HEK293 (cell line): ENCODE data around the gene STAM2.
A peak's percentile ranks its signal among the peaks of the same experiment; 100 is the strongest.

Experiments used
- CTCF ChIA-PET: fragments of 350-600 bp; formaldehyde crosslinking; extraction: SDS; loops from one replicate; lab custom pipeline; 2021; ENCODE audit warnings: antibody characterized with exemption; lab: Yijun Ruan, JAX
- POLR2A ChIA-PET: fragments of 300-600 bp; formaldehyde crosslinking; extraction: SDS; loops from one replicate; lab custom pipeline; 2020; ENCODE audit warnings: antibody characterized with exemption, inconsistent platforms; lab: Yijun Ruan, JAX
- H3K27ac ChIP-seq: fragments of 200-500 bp; sonication (Bioruptor generic); 2 replicates; pipeline ENCODE4 v1.5.1; 2014; ENCODE audit warnings: low read depth, low read length, control low read depth, inconsistent platforms; ENCODE audit errors: extremely low read depth
- H3K36me3 ChIP-seq, 2 experiments: fragments of 200-500 bp in 1 of 2; sonication (Bioruptor generic) in 1 of 2; 1 replicate in 1 of 2; 2 replicates in 1 of 2; pipeline ENCODE4 v1.5.1; 2014 to 2017; ENCODE audit warnings: inconsistent platforms in 2 of 2, low read length in 2 of 2; ENCODE audit not compliant: control insufficient read depth in 2 of 2, insufficient read depth in 1 of 2
- H3K4me1 ChIP-seq: fragments of 200-500 bp; sonication (Bioruptor generic); 2 replicates; pipeline ENCODE4 v1.5.1; 2014; ENCODE audit warnings: mild to moderate bottlenecking, low read length, inconsistent platforms; ENCODE audit not compliant: control insufficient read depth, insufficient read depth
- H3K4me3 ChIP-seq: 2 replicates; pipeline ENCODE4 v1.5.1; 2011; ENCODE audit warnings: low read depth, mild to moderate bottlenecking, control low read depth, low read length, moderate library complexity
- H3K9me3 ChIP-seq: fragments of 200-500 bp; sonication (Bioruptor generic); 2 replicates; pipeline ENCODE4 v1.5.1; 2014; ENCODE audit warnings: low read depth, low read length, inconsistent platforms; ENCODE audit not compliant: control insufficient read depth, insufficient read depth
- FEZF1 ChIP-seq: fragments of 450-650 bp; formaldehyde crosslinking; IDR thresholded peaks from 2 replicates; pipeline ENCODE4 v1.5.1; 2016; ENCODE audit warnings: missing biosample characterization, missing genetic modification characterization
- GLIS1 ChIP-seq: fragments of 450-650 bp; formaldehyde crosslinking; IDR thresholded peaks from 2 replicates; pipeline ENCODE4 v1.5.1; 2016; ENCODE audit warnings: missing biosample characterization, missing genetic modification characterization
- HOXC10 ChIP-seq: sonication (generic); formaldehyde crosslinking; IDR thresholded peaks from 2 replicates; pipeline ENCODE4 v1.8.1; 2023; ENCODE audit warnings: mild to moderate bottlenecking, missing genetic modification reagents
- HOXD13 ChIP-seq: sonication (generic); formaldehyde crosslinking; IDR thresholded peaks from 2 replicates; pipeline ENCODE4 v1.8.0; 2022; ENCODE audit warnings: missing genetic modification reagents, borderline replicate concordance
- SCRT2 ChIP-seq: fragments of 450-650 bp; formaldehyde crosslinking; IDR thresholded peaks from 2 replicates; pipeline ENCODE4 v1.5.1; 2016; ENCODE audit warnings: missing biosample characterization, missing genetic modification characterization
- TCF7L2 ChIP-seq: IDR thresholded peaks from 2 replicates; pipeline ENCODE4 v1.6.1; 2011; ENCODE audit warnings: low read depth, mild to moderate bottlenecking, inconsistent platforms, low read length, moderate library complexity, borderline replicate concordance
- ZBTB17 ChIP-seq: fragments of 450-650 bp; formaldehyde crosslinking; IDR thresholded peaks from 2 replicates; pipeline ENCODE4 v1.5.1; 2016; ENCODE audit warnings: missing biosample characterization, missing genetic modification characterization
- ZBTB7A ChIP-seq: fragments of 450-650 bp; formaldehyde crosslinking; IDR thresholded peaks from 2 replicates; pipeline ENCODE4 v1.5.1; 2016; ENCODE audit warnings: low read depth, missing biosample characterization, missing genetic modification characterization
- ZIC2 ChIP-seq: fragments of 450-650 bp; formaldehyde crosslinking; IDR thresholded peaks from 2 replicates; pipeline ENCODE4 v1.5.1; 2016; ENCODE audit warnings: missing biosample characterization, missing genetic modification characterization
- ZNF121 ChIP-seq: fragments of 450-650 bp; formaldehyde crosslinking; IDR thresholded peaks from 2 replicates; pipeline ENCODE4 v1.5.1; 2016; ENCODE audit warnings: missing biosample characterization, missing genetic modification characterization
- ZNF16 ChIP-seq: fragments of 450-650 bp; formaldehyde crosslinking; IDR thresholded peaks from 2 replicates; pipeline ENCODE4 v1.5.1; 2016; ENCODE audit warnings: low read depth, missing biosample characterization, missing genetic modification characterization
- ZNF174 ChIP-seq: fragments of 450-650 bp; formaldehyde crosslinking; IDR thresholded peaks from 2 replicates; pipeline ENCODE4 v1.5.0; 2017; ENCODE audit warnings: missing biosample characterization, mild to moderate bottlenecking, missing genetic modification characterization
- ZNF19 ChIP-seq: fragments of 450-650 bp; formaldehyde crosslinking; IDR thresholded peaks from 2 replicates; pipeline ENCODE4; 2016; ENCODE audit warnings: missing biosample characterization, missing genetic modification characterization, low read depth
- ZNF23 ChIP-seq: fragments of 450-650 bp; formaldehyde crosslinking; IDR thresholded peaks from 2 replicates; pipeline ENCODE4 v1.5.1; 2016; ENCODE audit warnings: missing biosample characterization, missing genetic modification characterization, borderline replicate concordance
- ZNF302 ChIP-seq: fragments of 450-650 bp; formaldehyde crosslinking; IDR thresholded peaks from 2 replicates; pipeline ENCODE4 v1.5.1; 2016; ENCODE audit warnings: missing biosample characterization, missing genetic modification characterization, low read depth
- ZNF530 ChIP-seq: fragments of 450-650 bp; formaldehyde crosslinking; IDR thresholded peaks from 2 replicates; pipeline ENCODE4 v1.5.1; 2016; ENCODE audit warnings: low read depth, missing biosample characterization, missing genetic modification characterization
- ZNF600 ChIP-seq: fragments of 450-650 bp; formaldehyde crosslinking; IDR thresholded peaks from 2 replicates; pipeline ENCODE4 v1.5.1; 2016; ENCODE audit warnings: missing biosample characterization, missing genetic modification characterization
- ZNF776 ChIP-seq: fragments of 450-650 bp; formaldehyde crosslinking; IDR thresholded peaks from 2 replicates; pipeline ENCODE4 v1.5.0; 2017; ENCODE audit warnings: missing biosample characterization, missing genetic modification characterization, borderline replicate concordance
- ZNF785 ChIP-seq: fragments of 450-650 bp; formaldehyde crosslinking; IDR thresholded peaks from 2 replicates; pipeline ENCODE4 v1.5.1; 2016; ENCODE audit warnings: missing biosample characterization, missing genetic modification characterization
- TF ChIP-seq, protein P1 (sequence below): fragments of 450-650 bp; formaldehyde crosslinking; IDR thresholded peaks from 2 replicates; pipeline ENCODE4 v1.5.1; 2016; ENCODE audit warnings: missing biosample characterization, missing genetic modification characterization
- TF ChIP-seq, protein P2 (sequence below): fragments of 450-650 bp; formaldehyde crosslinking; IDR thresholded peaks from 2 replicates; pipeline ENCODE4 v1.5.1; 2016; ENCODE audit warnings: missing biosample characterization, missing genetic modification characterization
- TF ChIP-seq, protein P3 (sequence below): fragments of 450-650 bp; formaldehyde crosslinking; IDR thresholded peaks from 2 replicates; pipeline ENCODE4 v1.5.1; 2016; ENCODE audit warnings: missing biosample characterization, missing genetic modification characterization
- TF ChIP-seq, protein P4 (sequence below): fragments of 450-650 bp; formaldehyde crosslinking; IDR thresholded peaks from 2 replicates; pipeline ENCODE4 v1.5.1; 2016; ENCODE audit warnings: missing biosample characterization, missing genetic modification characterization, low read depth

Gene STAM2

DNA sequence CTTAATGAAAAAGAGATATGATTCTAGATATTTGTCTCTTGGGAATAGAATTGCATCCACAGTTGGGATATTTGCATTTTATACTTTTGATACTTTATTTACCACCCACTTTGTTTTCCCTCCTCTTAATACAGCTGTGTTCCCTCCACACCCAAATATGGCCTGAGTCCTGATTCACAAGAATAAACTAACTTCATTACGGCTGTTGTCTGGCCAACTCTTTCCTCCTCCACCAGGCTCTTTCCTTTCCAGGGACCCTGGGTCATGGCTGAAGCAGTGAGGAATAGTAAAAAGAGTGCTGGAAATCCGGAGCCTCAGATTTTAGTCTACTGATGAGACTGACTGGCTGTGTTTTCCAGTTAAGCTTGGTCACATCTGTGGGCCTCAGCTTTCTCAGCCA is 48.4 kb upstream of the STAM2 start:
- Histone ChIP-seq H3K36me3 (no peaks in the 10 kb centered on the region), H3K27ac (no peak overlapping the region; the same call in 1 of the 2 replicates), H3K4me3 (no peak overlapping the region), H3K4me1 (peaks cover 15% of the 10 kb centered on the region), H3K9me3 (no peaks in the 10 kb centered on the region)
- ChIA-PET POLR2A (no interaction called here), CTCF (no interaction called here)
- no peak for TF ChIP-seq ZNF600 (tag by site-specific recombination)
- no peak for TF ChIP-seq ZNF19 (tag by site-specific recombination)
- no peak for TF ChIP-seq ZNF174 (tag by site-specific recombination)
- no peak for TF ChIP-seq ZNF776 (tag by site-specific recombination)
- TF ChIP-seq, protein P1, sequence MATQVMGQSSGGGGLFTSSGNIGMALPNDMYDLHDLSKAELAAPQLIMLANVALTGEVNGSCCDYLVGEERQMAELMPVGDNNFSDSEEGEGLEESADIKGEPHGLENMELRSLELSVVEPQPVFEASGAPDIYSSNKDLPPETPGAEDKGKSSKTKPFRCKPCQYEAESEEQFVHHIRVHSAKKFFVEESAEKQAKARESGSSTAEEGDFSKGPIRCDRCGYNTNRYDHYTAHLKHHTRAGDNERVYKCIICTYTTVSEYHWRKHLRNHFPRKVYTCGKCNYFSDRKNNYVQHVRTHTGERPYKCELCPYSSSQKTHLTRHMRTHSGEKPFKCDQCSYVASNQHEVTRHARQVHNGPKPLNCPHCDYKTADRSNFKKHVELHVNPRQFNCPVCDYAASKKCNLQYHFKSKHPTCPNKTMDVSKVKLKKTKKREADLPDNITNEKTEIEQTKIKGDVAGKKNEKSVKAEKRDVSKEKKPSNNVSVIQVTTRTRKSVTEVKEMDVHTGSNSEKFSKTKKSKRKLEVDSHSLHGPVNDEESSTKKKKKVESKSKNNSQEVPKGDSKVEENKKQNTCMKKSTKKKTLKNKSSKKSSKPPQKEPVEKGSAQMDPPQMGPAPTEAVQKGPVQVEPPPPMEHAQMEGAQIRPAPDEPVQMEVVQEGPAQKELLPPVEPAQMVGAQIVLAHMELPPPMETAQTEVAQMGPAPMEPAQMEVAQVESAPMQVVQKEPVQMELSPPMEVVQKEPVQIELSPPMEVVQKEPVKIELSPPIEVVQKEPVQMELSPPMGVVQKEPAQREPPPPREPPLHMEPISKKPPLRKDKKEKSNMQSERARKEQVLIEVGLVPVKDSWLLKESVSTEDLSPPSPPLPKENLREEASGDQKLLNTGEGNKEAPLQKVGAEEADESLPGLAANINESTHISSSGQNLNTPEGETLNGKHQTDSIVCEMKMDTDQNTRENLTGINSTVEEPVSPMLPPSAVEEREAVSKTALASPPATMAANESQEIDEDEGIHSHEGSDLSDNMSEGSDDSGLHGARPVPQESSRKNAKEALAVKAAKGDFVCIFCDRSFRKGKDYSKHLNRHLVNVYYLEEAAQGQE (tag by site-specific recombination), result no peak
- no peak for TF ChIP-seq SCRT2 (tag by site-specific recombination)
- TF ChIP-seq ZNF23 (tag by site-specific recombination), result no peak
- TF ChIP-seq TCF7L2, result no peak
- no peak for TF ChIP-seq ZNF121 (tag by site-specific recombination)
- TF ChIP-seq HOXC10 (CRISPR knock-in tag), result no peak
- TF ChIP-seq ZNF302 (tag by site-specific recombination), result no peak
- no peak for TF ChIP-seq ZNF16 (tag by site-specific recombination)
- no peak for TF ChIP-seq ZBTB7A (tag by site-specific recombination)
- no peak for TF ChIP-seq ZNF530 (tag by site-specific recombination)

DNA sequence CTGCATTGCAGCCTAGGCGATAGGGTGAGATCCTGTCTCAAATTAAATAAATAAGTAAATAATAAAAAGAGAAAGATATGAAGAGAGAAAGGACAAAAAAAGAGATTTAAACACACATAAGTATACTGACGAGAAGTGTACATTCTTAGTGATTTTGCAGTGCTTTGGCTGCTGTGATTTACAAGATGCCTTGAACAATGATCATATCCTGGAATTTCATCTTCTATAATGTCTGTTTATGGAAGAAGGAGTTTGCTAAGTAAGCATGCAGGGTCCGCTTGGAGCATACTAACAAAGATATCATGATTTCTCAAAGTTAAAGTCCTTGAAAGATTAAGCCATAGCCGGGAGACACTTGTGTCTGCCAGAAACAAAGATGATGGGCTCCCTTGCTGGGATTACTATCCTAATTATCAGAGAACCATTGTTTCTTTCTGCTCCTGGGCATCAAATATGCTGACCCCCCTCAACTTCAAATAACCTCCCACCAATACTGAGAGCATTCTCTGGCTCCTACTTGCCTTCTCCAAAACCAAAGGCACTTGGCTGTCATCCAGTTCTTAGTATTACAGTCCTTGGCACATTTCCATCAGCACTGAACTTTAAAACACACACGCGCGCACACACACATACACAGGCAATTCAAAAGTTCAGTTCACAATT is 47.5 kb upstream of the STAM2 start:
- no peaks in the 10 kb centered on the region for H3K9me3 ChIP-seq
- H3K4me3 ChIP-seq, result no peak overlapping the region
- peak overlapping the region; percentile 34; the same call in 1 of the 2 replicates for H3K27ac ChIP-seq
- ChIA-PET CTCF (no interaction called here), POLR2A (no interaction called here)
- H3K36me3 ChIP-seq, result no peaks in the 10 kb centered on the region
- peaks cover 13% of the 10 kb centered on the region for H3K4me1 ChIP-seq
- TF ChIP-seq FEZF1 (tag by site-specific recombination) (0 out of 2 replicates have a peak, but pooled peaks have one; percentile 9), GLIS1 (peak; percentile 99), ZNF530 (tag by site-specific recombination) (no peak), ZNF785 (tag by site-specific recombination) (no peak), ZBTB17 (peak; percentile 48), ZNF16 (tag by site-specific recombination) (peak; percentile 75), ZIC2 (tag by site-specific recombination) (0 out of 2 replicates have a peak, but pooled peaks have one; percentile 22), HOXD13 (CRISPR knock-in tag) (peak; percentile 81; the same call in 1 of the 2 replicates)
- TF ChIP-seq, protein P2, sequence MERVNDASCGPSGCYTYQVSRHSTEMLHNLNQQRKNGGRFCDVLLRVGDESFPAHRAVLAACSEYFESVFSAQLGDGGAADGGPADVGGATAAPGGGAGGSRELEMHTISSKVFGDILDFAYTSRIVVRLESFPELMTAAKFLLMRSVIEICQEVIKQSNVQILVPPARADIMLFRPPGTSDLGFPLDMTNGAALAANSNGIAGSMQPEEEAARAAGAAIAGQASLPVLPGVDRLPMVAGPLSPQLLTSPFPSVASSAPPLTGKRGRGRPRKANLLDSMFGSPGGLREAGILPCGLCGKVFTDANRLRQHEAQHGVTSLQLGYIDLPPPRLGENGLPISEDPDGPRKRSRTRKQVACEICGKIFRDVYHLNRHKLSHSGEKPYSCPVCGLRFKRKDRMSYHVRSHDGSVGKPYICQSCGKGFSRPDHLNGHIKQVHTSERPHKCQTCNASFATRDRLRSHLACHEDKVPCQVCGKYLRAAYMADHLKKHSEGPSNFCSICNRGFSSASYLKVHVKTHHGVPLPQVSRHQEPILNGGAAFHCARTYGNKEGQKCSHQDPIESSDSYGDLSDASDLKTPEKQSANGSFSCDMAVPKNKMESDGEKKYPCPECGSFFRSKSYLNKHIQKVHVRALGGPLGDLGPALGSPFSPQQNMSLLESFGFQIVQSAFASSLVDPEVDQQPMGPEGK, result 0 out of 2 replicates have a peak, but pooled peaks have one; percentile 40
- TF ChIP-seq, protein P3, sequence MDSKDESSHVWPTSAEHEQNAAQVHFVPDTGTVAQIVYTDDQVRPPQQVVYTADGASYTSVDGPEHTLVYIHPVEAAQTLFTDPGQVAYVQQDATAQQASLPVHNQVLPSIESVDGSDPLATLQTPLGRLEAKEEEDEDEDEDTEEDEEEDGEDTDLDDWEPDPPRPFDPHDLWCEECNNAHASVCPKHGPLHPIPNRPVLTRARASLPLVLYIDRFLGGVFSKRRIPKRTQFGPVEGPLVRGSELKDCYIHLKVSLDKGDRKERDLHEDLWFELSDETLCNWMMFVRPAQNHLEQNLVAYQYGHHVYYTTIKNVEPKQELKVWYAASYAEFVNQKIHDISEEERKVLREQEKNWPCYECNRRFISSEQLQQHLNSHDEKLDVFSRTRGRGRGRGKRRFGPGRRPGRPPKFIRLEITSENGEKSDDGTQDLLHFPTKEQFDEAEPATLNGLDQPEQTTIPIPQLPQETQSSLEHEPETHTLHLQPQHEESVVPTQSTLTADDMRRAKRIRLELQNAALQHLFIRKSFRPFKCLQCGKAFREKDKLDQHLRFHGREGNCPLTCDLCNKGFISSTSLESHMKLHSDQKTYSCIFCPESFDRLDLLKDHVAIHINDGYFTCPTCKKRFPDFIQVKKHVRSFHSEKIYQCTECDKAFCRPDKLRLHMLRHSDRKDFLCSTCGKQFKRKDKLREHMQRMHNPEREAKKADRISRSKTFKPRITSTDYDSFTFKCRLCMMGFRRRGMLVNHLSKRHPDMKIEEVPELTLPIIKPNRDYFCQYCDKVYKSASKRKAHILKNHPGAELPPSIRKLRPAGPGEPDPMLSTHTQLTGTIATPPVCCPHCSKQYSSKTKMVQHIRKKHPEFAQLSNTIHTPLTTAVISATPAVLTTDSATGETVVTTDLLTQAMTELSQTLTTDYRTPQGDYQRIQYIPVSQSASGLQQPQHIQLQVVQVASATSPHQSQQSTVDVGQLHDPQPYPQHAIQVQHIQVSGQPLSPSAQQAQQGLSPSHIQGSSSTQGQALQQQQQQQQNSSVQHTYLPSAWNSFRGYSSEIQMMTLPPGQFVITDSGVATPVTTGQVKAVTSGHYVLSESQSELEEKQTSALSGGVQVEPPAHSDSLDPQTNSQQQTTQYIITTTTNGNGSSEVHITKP (tag by site-specific recombination), result peak; percentile 96
- TF ChIP-seq, protein P4, sequence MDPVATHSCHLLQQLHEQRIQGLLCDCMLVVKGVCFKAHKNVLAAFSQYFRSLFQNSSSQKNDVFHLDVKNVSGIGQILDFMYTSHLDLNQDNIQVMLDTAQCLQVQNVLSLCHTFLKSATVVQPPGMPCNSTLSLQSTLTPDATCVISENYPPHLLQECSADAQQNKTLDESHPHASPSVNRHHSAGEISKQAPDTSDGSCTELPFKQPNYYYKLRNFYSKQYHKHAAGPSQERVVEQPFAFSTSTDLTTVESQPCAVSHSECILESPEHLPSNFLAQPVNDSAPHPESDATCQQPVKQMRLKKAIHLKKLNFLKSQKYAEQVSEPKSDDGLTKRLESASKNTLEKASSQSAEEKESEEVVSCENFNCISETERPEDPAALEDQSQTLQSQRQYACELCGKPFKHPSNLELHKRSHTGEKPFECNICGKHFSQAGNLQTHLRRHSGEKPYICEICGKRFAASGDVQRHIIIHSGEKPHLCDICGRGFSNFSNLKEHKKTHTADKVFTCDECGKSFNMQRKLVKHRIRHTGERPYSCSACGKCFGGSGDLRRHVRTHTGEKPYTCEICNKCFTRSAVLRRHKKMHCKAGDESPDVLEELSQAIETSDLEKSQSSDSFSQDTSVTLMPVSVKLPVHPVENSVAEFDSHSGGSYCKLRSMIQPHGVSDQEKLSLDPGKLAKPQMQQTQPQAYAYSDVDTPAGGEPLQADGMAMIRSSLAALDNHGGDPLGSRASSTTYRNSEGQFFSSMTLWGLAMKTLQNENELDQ (tag by site-specific recombination), result no peak
